Ectodermal cell (in vitro differentiated cells): Measurements from ENCODE around the gene MYCBPAP.
A peak's percentile ranks its signal among the peaks of the same experiment; 100 is the strongest.

Source experiments
- H3K27ac ChIP-seq: 2 replicates; pipeline ENCODE4 v1.7.0; 2013; ENCODE audit warnings: mild to moderate bottlenecking, low read depth, low read length; ENCODE audit not compliant: insufficient read depth, poor library complexity, severe bottlenecking
- H3K27me3 ChIP-seq: 2 replicates; pipeline ENCODE4 v1.7.0; 2013; ENCODE audit warnings: mild to moderate bottlenecking, low read length; ENCODE audit not compliant: insufficient read depth, control insufficient read depth, poor library complexity, severe bottlenecking
- H3K36me3 ChIP-seq: one replicate; pipeline ENCODE4 v1.7.0; 2013; ENCODE audit warnings: low read length; ENCODE audit not compliant: control insufficient read depth, insufficient read depth
- H3K4me1 ChIP-seq: one replicate; pipeline ENCODE4 v1.7.0; 2013; ENCODE audit warnings: low read length; ENCODE audit not compliant: control insufficient read depth, insufficient read depth
- H3K4me3 ChIP-seq: 2 replicates; pipeline ENCODE4 v1.7.0; 2013; ENCODE audit warnings: low read depth, low read length, control low read depth; ENCODE audit not compliant: insufficient read depth
- H3K9me3 ChIP-seq: 2 replicates; pipeline ENCODE4 v1.7.0; 2013; ENCODE audit warnings: mild to moderate bottlenecking, low read length, moderate library complexity; ENCODE audit not compliant: control insufficient read depth
- WGBS, 2 experiments: methylation state at CpG; one replicate each; pipeline ENCODE4 v1.1.7; 2013; ENCODE audit warnings: missing lambda C conversion rate in 2 of 2; 5-methylcytosine and 5-hydroxymethylcytosine counted together

Gene MYCBPAP

GRCh38 chr17:50478391-50479381 is 29.6 kb upstream of the MYCBPAP start, which contains the start of gene RSAD1:
Gene RSAD1 (plus strand): TSS chr17:50478860. CDS start chr17:50478885, 25 bp downstream.
- peaks cover 24% of the 10 kb centered on the region for H3K27me3 ChIP-seq
- 5 to 6% methylated on average over 75 of the region's 75 CpGs for WGBS, 2 experiments
- peak within 1 kb of the TSS; percentile 73 for H3K4me3 ChIP-seq
- H3K4me1 ChIP-seq: no peaks in the 10 kb centered on the region
- H3K27ac ChIP-seq: no peak within 1 kb of the TSS
- no peaks in the 10 kb centered on the region for H3K9me3 ChIP-seq
- no peaks in the 10 kb centered on the region for H3K36me3 ChIP-seq

GRCh38 chr17:50479522-50480141 is 28.6 kb upstream of the MYCBPAP start:
- Histone ChIP-seq H3K27ac (no peak overlapping the region), H3K4me3 (peak overlapping the region; percentile 73), H3K36me3 (no peaks in the 10 kb centered on the region), H3K9me3 (no peaks in the 10 kb centered on the region), H3K27me3 (peaks cover 21% of the 10 kb centered on the region), H3K4me1 (no peaks in the 10 kb centered on the region)
- 19% methylated on average over 19 of the region's 19 CpGs for WGBS, 2 experiments

- 94 to 95% methylated on average over 7 of the region's 7 CpGs for WGBS, 2 experiments
- H3K4me1 ChIP-seq: no peaks in the 10 kb centered on the region
These were observed 28.0 kb upstream of the MYCBPAP start for GRCh38 chr17:50480142-50480764.

GRCh38 chr17:50480854-50481490 is 27.3 kb upstream of the MYCBPAP start:
- Histone ChIP-seq H3K27me3 (peaks cover 10% of the 10 kb centered on the region), H3K4me1 (no peaks in the 10 kb centered on the region), H3K4me3 (no peak overlapping the region), H3K27ac (no peak overlapping the region), H3K36me3 (no peaks in the 10 kb centered on the region), H3K9me3 (no peaks in the 10 kb centered on the region)
- 100% methylated on average over 1 of the region's 2 CpGs; no CpG with 5 or more reads in 1 of the 2 experiments for WGBS, 2 experiments

More at GRCh38 chr17:50480142-50480764, 28.0 kb upstream of the MYCBPAP start:
- no peaks in the 10 kb centered on the region for H3K9me3 ChIP-seq
- H3K36me3 ChIP-seq: no peaks in the 10 kb centered on the region
- H3K27ac ChIP-seq: no peak overlapping the region
- no peak overlapping the region for H3K4me3 ChIP-seq
- peaks cover 17% of the 10 kb centered on the region for H3K27me3 ChIP-seq

GRCh38 chr17:50481648-50482047 is 26.6 kb upstream of the MYCBPAP start:
- no peaks in the 10 kb centered on the region for H3K9me3 ChIP-seq
- no peak overlapping the region for H3K27ac ChIP-seq
- H3K4me3 ChIP-seq: no peak overlapping the region
- no peaks in the 10 kb centered on the region for H3K4me1 ChIP-seq
- peaks cover 3% of the 10 kb centered on the region for H3K27me3 ChIP-seq
- 87 to 100% methylated on average over 4 of the region's 4 CpGs for WGBS, 2 experiments
- H3K36me3 ChIP-seq: no peaks in the 10 kb centered on the region

GRCh38 chr17:50482110-50482509 is 26.1 kb upstream of the MYCBPAP start:
- no peak overlapping the region for H3K27ac ChIP-seq
- no peaks in the 10 kb centered on the region for H3K27me3 ChIP-seq
- no peaks in the 10 kb centered on the region for H3K4me1 ChIP-seq
- H3K36me3 ChIP-seq: no peaks in the 10 kb centered on the region
- H3K4me3 ChIP-seq: no peak overlapping the region
- 91 to 94% methylated on average over 23 of the region's 23 CpGs for WGBS, 2 experiments
- H3K9me3 ChIP-seq: no peaks in the 10 kb centered on the region

GRCh38 chr17:50482516-50482915 is 25.7 kb upstream of the MYCBPAP start:
- Histone ChIP-seq H3K27me3 (no peaks in the 10 kb centered on the region), H3K36me3 (no peaks in the 10 kb centered on the region), H3K9me3 (no peaks in the 10 kb centered on the region), H3K27ac (no peak overlapping the region), H3K4me1 (no peaks in the 10 kb centered on the region), H3K4me3 (no peak overlapping the region)
- 18 to 28% methylated on average over 5 to 7 of the region's 7 CpGs for WGBS, 2 experiments

GRCh38 chr17:50483266-50483665 is 25.0 kb upstream of the MYCBPAP start:
- Histone ChIP-seq H3K27me3 (no peaks in the 10 kb centered on the region), H3K27ac (no peak overlapping the region), H3K4me1 (peaks cover under 1% of the 10 kb centered on the region), H3K9me3 (no peaks in the 10 kb centered on the region), H3K4me3 (no peak overlapping the region), H3K36me3 (no peaks in the 10 kb centered on the region)
- WGBS, 2 experiments: 88 to 93% methylated on average over 5 of the region's 5 CpGs

- Histone ChIP-seq H3K4me3 (no peak overlapping the region), H3K36me3 (no peaks in the 10 kb centered on the region), H3K4me1 (peaks cover 4% of the 10 kb centered on the region), H3K9me3 (no peaks in the 10 kb centered on the region), H3K27me3 (no peaks in the 10 kb centered on the region), H3K27ac (no peak overlapping the region)
- 93 to 98% methylated on average over 11 of the region's 11 CpGs for WGBS, 2 experiments
These were observed 23.7 kb upstream of the MYCBPAP start for GRCh38 chr17:50484386-50485155.
